GM04503 (cell line): ENCODE measurements around the gene LTO1.
A peak's percentile ranks its signal among the peaks of the same experiment; 100 is the strongest.

Experiments used
- DNase-seq: peaks from one replicate; pipeline ENCODE4 v3.0.0-alpha.2; 2012; ENCODE audit warnings: low read depth

The LTO1 gene

DNA sequence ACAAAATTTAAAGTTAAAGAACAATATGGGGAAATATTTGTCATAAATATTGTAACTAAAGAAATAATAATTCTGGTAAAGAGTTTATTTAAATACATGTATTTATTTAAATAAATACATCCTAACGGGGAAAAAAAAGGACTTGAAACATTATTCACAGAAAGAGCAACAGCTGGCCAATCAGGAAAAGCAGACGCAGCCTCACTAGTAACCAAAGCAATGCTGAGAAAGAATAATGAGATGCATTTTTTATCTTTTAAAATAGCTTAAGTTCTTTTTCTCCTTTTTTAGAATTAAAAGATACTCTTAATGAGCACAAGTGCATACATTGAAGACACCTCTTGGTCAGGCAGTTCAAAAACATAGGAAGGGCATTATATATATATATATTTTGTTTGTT lies 2.6 kb upstream of the LTO1 start:
- DNase-seq, result no peak

DNA sequence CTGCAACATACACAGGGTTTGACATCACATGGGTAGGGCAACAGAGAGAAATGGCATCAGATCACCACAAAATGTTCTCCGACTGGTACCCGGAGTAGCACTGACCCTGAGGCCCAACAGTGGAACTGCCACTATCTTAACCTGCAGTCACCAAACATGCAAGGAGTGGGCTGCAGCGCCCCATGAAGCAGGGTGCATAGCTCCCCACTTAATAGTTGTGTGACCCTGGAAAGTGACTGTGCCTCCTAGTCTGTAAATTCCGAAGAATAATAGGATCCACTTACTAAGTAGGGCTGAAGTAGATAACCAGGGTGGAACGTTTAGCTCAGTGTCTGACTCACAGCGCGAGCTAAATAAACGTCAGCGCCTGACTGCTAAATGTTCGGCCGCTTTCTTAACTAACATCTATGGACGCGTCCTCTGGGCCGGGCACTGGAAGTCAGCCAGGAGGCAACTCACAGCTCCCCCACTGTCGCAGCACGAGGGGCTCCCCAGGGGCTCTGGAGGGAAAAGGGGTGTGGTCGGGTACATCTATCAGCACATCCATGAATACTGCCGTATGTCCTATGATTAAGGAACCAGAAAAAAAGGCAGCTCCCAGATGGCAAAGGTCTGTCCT lies 777 bp downstream of the LTO1 start:
- peak; percentile 45 for DNase-seq

- DNase-seq, result no peak
These were observed 3.3 kb downstream of the LTO1 start for GRCh38 chr11:69671734-69672465.

- peak; percentile 32 for DNase-seq
These were observed 4.9 kb downstream of the LTO1 start for GRCh38 chr11:69670158-69670845.

DNA sequence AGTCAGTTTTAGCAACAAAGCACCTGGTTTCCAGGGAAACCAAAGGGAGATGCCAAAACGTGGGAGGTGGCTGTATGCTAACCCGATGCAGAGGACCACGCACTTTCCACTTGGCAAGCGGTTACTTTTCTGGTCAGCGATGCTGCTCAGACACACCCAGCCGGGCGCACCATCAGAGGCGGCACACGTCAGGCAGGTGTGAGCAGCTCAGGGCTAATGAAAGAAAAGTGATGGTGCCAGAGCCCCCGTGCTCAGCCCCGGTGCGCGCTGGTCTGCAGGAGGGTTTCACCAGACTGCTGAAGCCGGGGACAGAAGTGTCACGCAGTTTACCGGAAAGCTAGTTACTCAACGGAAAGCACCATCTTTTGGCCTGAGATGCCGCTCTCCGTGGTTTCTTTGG lies 5.7 kb downstream of the LTO1 start:
- no peak for DNase-seq

DNA sequence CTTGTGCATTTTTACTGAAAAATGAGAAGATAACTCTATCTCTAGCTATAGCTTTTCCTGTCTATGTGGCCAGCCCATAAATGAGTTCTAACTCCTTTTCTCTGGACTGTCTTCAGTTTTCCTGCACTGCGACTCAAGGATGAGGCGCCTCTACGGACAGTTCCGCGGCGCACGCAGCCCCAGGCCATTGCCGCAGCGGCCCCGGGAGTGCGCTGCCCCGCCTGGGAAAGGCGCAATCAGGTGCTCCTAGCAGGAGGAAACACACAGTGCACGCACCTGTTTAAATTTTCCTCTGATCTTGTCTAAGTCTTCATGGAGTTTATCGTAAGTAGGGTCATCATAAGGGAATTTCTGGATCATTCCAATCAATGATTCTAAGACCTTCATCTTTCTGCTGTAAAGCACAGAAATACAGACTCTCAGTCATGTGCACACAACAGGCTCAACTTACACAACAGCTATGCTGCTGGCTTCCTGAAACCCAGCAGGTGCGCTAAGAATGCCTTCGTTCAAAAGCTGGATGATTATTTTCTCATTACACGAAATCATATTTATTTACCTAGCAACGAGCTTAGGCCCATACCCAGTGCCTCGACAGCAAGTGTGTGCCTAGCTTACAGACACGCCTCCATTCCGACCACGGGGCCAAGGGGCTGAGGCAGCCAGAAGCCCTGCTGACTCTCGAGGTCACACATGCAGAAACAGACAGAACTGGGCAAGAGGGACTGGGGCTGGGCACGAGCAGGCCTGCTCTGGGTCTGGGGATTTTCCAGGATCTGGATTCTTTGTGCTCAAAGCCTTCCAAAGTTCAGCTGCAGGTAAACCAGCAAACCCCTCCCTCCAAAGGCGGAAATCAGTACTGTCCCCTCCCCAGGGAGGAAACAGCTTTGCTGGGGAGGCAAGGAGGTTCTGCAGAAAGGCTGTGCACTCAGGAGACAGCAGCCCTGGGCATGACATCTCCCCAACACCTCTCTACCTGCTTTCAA lies 7.2 kb downstream of the LTO1 start:
- no peak for DNase-seq

- no peak for DNase-seq
These were observed 8.2 kb downstream of the LTO1 start for GRCh38 chr11:69666752-69667536.

- DNase-seq, result no peak
These were observed 8.9 kb downstream of the LTO1 start for GRCh38 chr11:69666261-69666660.

DNA sequence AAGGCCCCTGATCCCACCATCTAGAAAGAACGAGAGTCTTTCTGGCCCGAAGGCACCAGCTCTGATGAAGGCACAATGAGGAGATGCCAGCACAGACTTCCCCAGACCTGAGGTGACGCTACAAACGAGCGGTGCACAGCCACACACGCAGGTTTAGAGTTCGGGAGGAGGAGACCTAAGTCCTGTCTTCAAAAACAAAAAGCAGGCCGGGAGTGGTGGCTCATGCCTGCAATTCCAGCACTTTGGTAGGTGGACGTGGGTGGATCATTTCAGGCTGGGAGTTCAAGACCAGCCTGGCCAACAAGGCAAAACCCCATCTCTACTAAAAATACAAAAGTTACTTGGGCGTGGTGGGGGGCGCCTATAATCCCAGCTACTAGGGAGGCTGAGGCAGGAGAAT lies 9.5 kb downstream of the LTO1 start:
- DNase-seq, result no peak

DNA sequence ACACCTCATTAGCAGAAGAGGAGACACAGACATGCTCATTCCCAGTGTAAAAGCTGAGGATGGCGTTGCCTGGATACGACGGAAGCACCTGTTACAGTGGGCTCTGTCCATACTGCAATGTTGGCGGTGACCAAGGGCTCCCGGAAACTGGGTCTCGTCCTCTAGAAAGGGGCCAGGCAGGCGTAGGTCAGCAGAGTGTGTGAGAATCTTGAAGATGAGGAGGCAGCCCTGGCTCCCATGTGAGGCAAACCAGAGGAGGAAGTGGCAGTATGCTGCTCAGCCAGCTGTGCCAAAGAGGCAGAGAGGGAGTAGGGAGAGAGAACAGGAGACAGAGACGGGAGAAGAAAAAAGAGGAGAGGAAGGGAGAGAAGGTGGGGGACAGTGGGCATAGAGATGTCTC lies 10.3 kb downstream of the LTO1 start:
- DNase-seq, result no peak

- DNase-seq, result no peak
These were observed 10.9 kb downstream of the LTO1 start for GRCh38 chr11:69664103-69664775.

DNA sequence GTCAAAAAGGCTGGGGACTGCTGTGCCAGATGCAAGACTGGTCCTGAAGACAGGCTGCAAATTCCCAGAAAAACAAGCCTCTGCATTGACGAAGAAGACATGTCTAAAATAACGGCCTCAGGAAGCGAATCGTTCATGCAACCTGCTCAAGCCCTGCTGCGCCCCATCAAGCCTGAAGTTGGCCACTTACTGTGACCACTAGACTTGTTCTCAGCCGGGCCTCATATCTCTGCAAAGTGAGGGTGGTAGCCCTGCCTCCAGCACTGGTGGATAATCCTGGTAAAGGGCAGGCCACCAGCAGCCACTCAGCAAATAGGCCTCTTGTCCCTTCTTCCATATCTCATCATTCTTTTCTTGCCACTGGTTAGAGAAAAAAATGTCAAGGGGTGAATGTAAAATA lies 11.8 kb downstream of the LTO1 start:
- no peak for DNase-seq

- no peak for DNase-seq
These were observed 12.3 kb downstream of the LTO1 start for GRCh38 chr11:69662806-69663205.

DNA sequence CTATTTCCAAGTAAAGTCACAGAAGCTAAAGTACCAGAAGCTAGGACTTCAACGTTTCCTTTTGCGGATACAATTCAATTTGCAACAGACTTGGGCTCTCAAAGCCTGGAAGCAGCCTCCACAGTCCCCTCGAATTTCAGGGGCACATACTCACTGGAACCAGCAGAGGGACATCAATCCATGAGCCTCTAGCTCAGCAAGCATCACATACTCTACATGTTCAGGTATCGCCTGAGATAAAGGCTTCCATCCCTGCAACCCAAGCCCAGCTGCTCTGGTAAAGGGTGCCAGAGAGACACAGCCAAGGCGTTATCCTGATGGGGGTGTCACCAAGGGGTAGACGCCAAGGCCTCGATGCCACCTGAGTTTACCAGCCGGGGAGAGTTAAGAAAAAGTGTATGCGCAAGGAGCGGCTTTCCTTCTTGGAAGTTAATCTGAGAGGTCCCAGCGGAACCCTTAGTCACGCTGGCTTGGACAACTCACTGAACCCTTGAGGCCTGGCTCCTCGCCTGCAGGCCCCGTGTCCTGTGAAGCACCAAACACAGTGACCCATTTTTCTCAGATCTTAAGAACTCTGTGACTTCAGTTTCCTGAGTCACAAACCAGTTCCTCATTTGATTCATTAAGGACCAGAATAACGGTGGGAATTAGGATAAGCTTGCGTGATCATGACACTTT lies 13.0 kb downstream of the LTO1 start:
- no peak for DNase-seq

DNA sequence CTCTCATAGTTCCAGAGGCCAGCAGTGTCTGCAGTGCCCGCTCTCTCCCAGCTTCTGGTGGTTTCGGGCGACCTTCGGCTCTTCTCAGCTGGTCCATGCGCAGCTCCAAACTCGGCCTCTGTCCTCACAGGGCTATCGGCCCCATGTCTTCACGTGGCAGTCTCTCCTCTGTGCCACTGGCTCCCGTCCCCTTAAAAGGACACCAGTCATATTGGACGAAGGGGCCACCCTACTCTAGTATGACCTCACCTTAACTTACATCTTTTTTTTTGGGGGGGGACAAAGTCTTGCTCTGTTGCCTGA lies 13.8 kb downstream of the LTO1 start:
- no peak for DNase-seq

DNA sequence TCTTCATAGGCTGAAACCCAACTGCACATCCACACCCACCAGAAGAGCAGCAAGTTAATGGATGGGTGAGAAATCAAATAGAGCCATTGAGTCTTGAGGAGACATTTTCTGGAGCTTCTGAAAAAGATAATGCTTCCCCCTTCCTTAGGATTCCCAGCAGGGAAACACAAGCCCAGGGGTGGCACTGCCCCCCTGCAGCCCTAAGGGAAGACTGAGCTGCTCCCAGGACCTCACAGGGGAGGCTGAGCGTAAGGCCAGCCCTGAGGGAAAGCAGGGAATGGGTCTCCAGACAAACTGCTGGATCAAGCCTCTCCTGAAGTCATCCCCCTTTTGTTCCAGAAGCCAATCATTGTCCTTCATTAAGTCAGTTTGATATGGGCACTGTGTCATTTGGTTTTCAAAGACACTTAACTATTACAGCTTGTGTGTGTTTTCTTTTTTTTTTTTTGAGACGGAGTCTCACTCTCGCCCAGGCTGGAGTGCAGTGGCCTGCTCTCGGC lies 15.1 kb downstream of the LTO1 start:
- DNase-seq, result no peak

- DNase-seq, result no peak
These were observed 15.6 kb downstream of the LTO1 start for GRCh38 chr11:69659591-69659990.

- DNase-seq, result no peak
These were observed 16.3 kb downstream of the LTO1 start for GRCh38 chr11:69658626-69659450.

DNA sequence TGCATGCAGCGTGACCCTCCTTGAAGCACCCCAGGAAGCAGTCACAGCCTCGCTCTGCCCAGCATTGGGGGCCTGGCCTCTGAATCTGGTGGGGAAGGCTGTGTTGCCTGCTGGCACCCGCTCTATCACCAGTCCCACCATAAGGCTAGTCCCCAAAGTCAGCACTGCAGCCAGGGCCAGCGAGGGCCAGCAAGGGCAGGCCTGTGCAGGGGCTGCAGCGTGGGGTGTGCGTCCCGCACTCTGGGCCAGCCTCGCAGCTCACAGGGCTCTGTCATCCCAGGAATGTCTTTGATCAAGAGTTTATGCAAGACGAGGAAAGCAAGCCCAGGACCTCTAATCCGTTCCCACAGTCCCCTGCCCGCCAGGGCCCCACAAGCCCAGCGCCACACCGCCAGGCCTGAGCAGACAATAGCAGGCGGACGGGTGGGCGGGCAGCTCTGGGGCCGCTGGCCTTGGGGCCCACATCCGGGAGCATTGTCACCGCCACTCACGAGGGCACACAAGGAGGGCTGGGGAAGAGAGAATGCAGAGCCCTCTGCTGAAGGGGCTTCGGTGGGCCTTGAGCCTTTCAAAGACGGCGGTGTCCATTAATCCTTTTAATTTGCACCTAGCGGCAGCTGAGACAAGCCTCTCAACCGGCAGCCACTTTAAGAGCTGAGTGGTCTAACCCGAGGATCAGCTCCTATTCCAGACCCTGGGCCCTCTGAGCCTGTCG lies 17.1 kb downstream of the LTO1 start:
- no peak for DNase-seq
